Stimulated activated CD8-positive, alpha-beta memory T cell treated with anti-CD3 and anti-CD28 coated beads, Interleukin-7, amount 100 ng/mL, for 24 hours (primary cell): ENCODE results near the gene KMT2B.

Experiments used
- DNase-seq: peaks from one replicate; pipeline ENCODE4 v3.0.0-alpha.2; 2020; ENCODE audit warnings: low read depth

The KMT2B gene

GRCh38 chr19:35780717-35781116 is 62.9 kb downstream of the KMT2B start:
- no peak for DNase-seq

- DNase-seq: no peak
Observed at GRCh38 chr19:35781650-35782049, 63.8 kb downstream of the KMT2B start.

- no peak for DNase-seq
Observed at GRCh38 chr19:35782589-35782988, 64.8 kb downstream of the KMT2B start.

- DNase-seq: no peak
Observed at GRCh38 chr19:35783469-35784434, 65.9 kb downstream of the KMT2B start.

GRCh38 chr19:35784503-35785338 is 66.9 kb downstream of the KMT2B start:
- DNase-seq: no peak

- DNase-seq: no peak
Observed at GRCh38 chr19:35785339-35785627, 67.5 kb downstream of the KMT2B start.

- no peak for DNase-seq
Observed at GRCh38 chr19:35786299-35787160, 68.7 kb downstream of the KMT2B start.

GRCh38 chr19:35787227-35787799 is 69.5 kb downstream of the KMT2B start:
- no peak for DNase-seq
